ENCODE results near the gene ID1. TPM values are rescaled to one million over a fixed set of nuclear protein-coding genes. Genes with fewer than 3 reads are reported as not detected.
A peak's percentile ranks its signal among the peaks of the same experiment; 100 is the strongest.

ID1 gene
- total RNA-seq, 1 donor, result 82.5 TPM

GRCh38 chr20:31630187-31630790 lies 25.2 kb downstream of the ID1 start:
- Histone ChIP-seq H3K9me3 (ENCODE audit: low read depth, low read length) (no peaks in the 10 kb centered on the region), H3K36me3 (ENCODE audit: insufficient read depth, low read length) (no peaks in the 10 kb centered on the region), H4K20me1 (ENCODE audit: insufficient read depth, low read length) (no peaks in the 10 kb centered on the region), H2AFZ (ENCODE audit: low read length) (no peak overlapping the region), H3K27ac (ENCODE audit: low read depth, low read length) (no peak overlapping the region), H3K27me3 (ENCODE audit: insufficient read depth, low read length) (no peaks in the 10 kb centered on the region), H3K4me3 (ENCODE audit: insufficient read depth, low read length) (no peak overlapping the region), H3K4me2 (ENCODE audit: insufficient read depth, low read length) (no peak overlapping the region), H3K79me2 (ENCODE audit: insufficient read depth, low read length) (no peaks in the 10 kb centered on the region), H3K4me1 (ENCODE audit: insufficient read depth, low read length) (no peaks in the 10 kb centered on the region)
- no peak for DNase-seq (ENCODE audit: insufficient read length, low spot score, missing footprints)
- no peak for TF ChIP-seq CTCF (IDR thresholded peaks at IDR 0.05; ENCODE audit: extremely low read depth, low read depth, low read length)

- no peaks in the 10 kb centered on the region for H4K20me1 ChIP-seq (ENCODE audit: insufficient read depth, low read length)
- no peak for TF ChIP-seq CTCF (IDR thresholded peaks at IDR 0.05; ENCODE audit: extremely low read depth, low read depth, low read length)
- H2AFZ ChIP-seq (ENCODE audit: low read length), result no peak overlapping the region
- H3K4me2 ChIP-seq (ENCODE audit: insufficient read depth, low read length), result no peak overlapping the region
- no peaks in the 10 kb centered on the region for H3K9me3 ChIP-seq (ENCODE audit: low read depth, low read length)
- DNase-seq (ENCODE audit: insufficient read length, low spot score, missing footprints), result peak; percentile 69
- no peaks in the 10 kb centered on the region for H3K36me3 ChIP-seq (ENCODE audit: insufficient read depth, low read length)
- H3K27ac ChIP-seq (ENCODE audit: low read depth, low read length), result no peak overlapping the region
- H3K27me3 ChIP-seq (ENCODE audit: insufficient read depth, low read length), result peaks cover 4% of the 10 kb centered on the region
- H3K79me2 ChIP-seq (ENCODE audit: insufficient read depth, low read length), result no peaks in the 10 kb centered on the region
- no peaks in the 10 kb centered on the region for H3K4me1 ChIP-seq (ENCODE audit: insufficient read depth, low read length)
- H3K4me3 ChIP-seq (ENCODE audit: insufficient read depth, low read length), result no peak overlapping the region
Measured at GRCh38 chr20:31632548-31633338, 27.7 kb downstream of the ID1 start.

- Histone ChIP-seq H3K4me3 (ENCODE audit: insufficient read depth, low read length) (no peak overlapping the region), H3K79me2 (ENCODE audit: insufficient read depth, low read length) (no peaks in the 10 kb centered on the region), H3K4me1 (ENCODE audit: insufficient read depth, low read length) (no peaks in the 10 kb centered on the region), H2AFZ (ENCODE audit: low read length) (no peak overlapping the region), H3K27ac (ENCODE audit: low read depth, low read length) (no peak overlapping the region), H4K20me1 (ENCODE audit: insufficient read depth, low read length) (no peaks in the 10 kb centered on the region), H3K9me3 (ENCODE audit: low read depth, low read length) (no peaks in the 10 kb centered on the region), H3K4me2 (ENCODE audit: insufficient read depth, low read length) (no peak overlapping the region), H3K36me3 (ENCODE audit: insufficient read depth, low read length) (no peaks in the 10 kb centered on the region), H3K27me3 (ENCODE audit: insufficient read depth, low read length) (peaks cover 11% of the 10 kb centered on the region)
- no peak for DNase-seq (ENCODE audit: insufficient read length, low spot score, missing footprints)
- TF ChIP-seq CTCF (IDR thresholded peaks at IDR 0.05; ENCODE audit: extremely low read depth, low read depth, low read length), result no peak
Measured at GRCh38 chr20:31633339-31633914, 28.3 kb downstream of the ID1 start.

- TF ChIP-seq CTCF (IDR thresholded peaks at IDR 0.05; ENCODE audit: extremely low read depth, low read depth, low read length), result no peak
- no peaks in the 10 kb centered on the region for H3K4me1 ChIP-seq (ENCODE audit: insufficient read depth, low read length)
- no peaks in the 10 kb centered on the region for H4K20me1 ChIP-seq (ENCODE audit: insufficient read depth, low read length)
- no peaks in the 10 kb centered on the region for H3K36me3 ChIP-seq (ENCODE audit: insufficient read depth, low read length)
- H2AFZ ChIP-seq (ENCODE audit: low read length), result no peak within 1 kb of the TSS
- H3K27me3 ChIP-seq (ENCODE audit: insufficient read depth, low read length), result peaks cover 24% of the 10 kb centered on the region
- H3K4me3 ChIP-seq (ENCODE audit: insufficient read depth, low read length), result no peak within 1 kb of the TSS
- no peak for DNase-seq (ENCODE audit: insufficient read length, low spot score, missing footprints)
- no peaks in the 10 kb centered on the region for H3K79me2 ChIP-seq (ENCODE audit: insufficient read depth, low read length)
- no peaks in the 10 kb centered on the region for H3K9me3 ChIP-seq (ENCODE audit: low read depth, low read length)
- no peak within 1 kb of the TSS for H3K27ac ChIP-seq (ENCODE audit: low read depth, low read length)
- H3K4me2 ChIP-seq (ENCODE audit: insufficient read depth, low read length), result no peak within 1 kb of the TSS
Measured at GRCh38 chr20:31637660-31638059, 32.6 kb downstream of the ID1 start, which contains the start of gene COX4I2. Gene COX4I2, plus strand, starts transcription at chr20:31637912. Its CDS starts 1,106 bp downstream, at chr20:31639018.
